Choroid plexus epithelial cell (primary cell): Measurements from ENCODE around the gene PGM1.

Experiments used
- DNase-seq: peaks from one replicate; pipeline ENCODE4 v3.0.0-alpha.2; 2010; ENCODE audit warnings: low read depth
- H3K4me3 ChIP-seq: 2 replicates; pipeline ENCODE4 v1.5.1; 2011; ENCODE audit warnings: low read depth, mild to moderate bottlenecking, control low read depth, low read length, moderate library complexity
- CTCF ChIP-seq: conservative IDR thresholded peaks from 2 replicates; pipeline ENCODE4 v1.5.1; 2011; ENCODE audit warnings: low read depth, mild to moderate bottlenecking, control low read depth, inconsistent platforms, low read length, moderate library complexity

Gene PGM1

GRCh38 chr1:63663301-63663700 is 70.1 kb downstream of the PGM1 start:
- peak; percentile 29 for DNase-seq
- no peak for TF ChIP-seq CTCF
- H3K4me3 ChIP-seq, result no peak overlapping the region

- H3K4me3 ChIP-seq, result no peak overlapping the region
- no peak for DNase-seq
- no peak for TF ChIP-seq CTCF
These were observed 70.7 kb downstream of the PGM1 start for GRCh38 chr1:63663873-63664272.

GRCh38 chr1:63664742-63665141 is 71.5 kb downstream of the PGM1 start:
- TF ChIP-seq CTCF, result no peak
- no peak for DNase-seq
- no peak overlapping the region for H3K4me3 ChIP-seq

GRCh38 chr1:63665410-63665809 is 72.2 kb downstream of the PGM1 start:
- TF ChIP-seq CTCF, result no peak
- H3K4me3 ChIP-seq, result no peak overlapping the region
- no peak for DNase-seq

GRCh38 chr1:63665824-63666223 is 72.6 kb downstream of the PGM1 start:
- H3K4me3 ChIP-seq, result no peak overlapping the region
- no peak for DNase-seq
- no peak for TF ChIP-seq CTCF

GRCh38 chr1:63668298-63668697 is 75.1 kb downstream of the PGM1 start:
- no peak for TF ChIP-seq CTCF
- DNase-seq, result peak; percentile 22
- no peak overlapping the region for H3K4me3 ChIP-seq

- no peak overlapping the region for H3K4me3 ChIP-seq
- TF ChIP-seq CTCF, result no peak
- DNase-seq, result no peak
These were observed 76.1 kb downstream of the PGM1 start for GRCh38 chr1:63669151-63669961.
